Adipose tissue (tissue), 3 donors: ENCODE data around the gene NELL1. TPM values are rescaled to one million over a fixed set of nuclear protein-coding genes. Genes with fewer than 3 reads are reported as not detected.

Experiments used
- H3K27ac ChIP-seq: one replicate; pipeline ENCODE4 v1.5.1; 2013; ENCODE audit warnings: low read depth, low read length
- WGBS, 3 donors: extraction: QIAGEN DNeasy Blood & Tissue Kit; methylation state at CpG; one replicate each; pipeline ENCODE4 v1.1.7; 2013; 5-methylcytosine and 5-hydroxymethylcytosine counted together
- polyA plus RNA-seq, 3 donors: library from polyadenylated mRNA; stranded (reverse); fragments of 200-250 nt; gene quantifications; one replicate each; pipeline ENCODE4 v1.2.3, GENCODE V29; 2013
- donor health status: healthy with polysubstance abuse.
- donor health status: Bipolar disorder and iron deficiency.
- donor health status: healthy.

NELL1 gene
- polyA plus RNA-seq, 3 donors = 0.03 TPM; not detected in 1

DNA sequence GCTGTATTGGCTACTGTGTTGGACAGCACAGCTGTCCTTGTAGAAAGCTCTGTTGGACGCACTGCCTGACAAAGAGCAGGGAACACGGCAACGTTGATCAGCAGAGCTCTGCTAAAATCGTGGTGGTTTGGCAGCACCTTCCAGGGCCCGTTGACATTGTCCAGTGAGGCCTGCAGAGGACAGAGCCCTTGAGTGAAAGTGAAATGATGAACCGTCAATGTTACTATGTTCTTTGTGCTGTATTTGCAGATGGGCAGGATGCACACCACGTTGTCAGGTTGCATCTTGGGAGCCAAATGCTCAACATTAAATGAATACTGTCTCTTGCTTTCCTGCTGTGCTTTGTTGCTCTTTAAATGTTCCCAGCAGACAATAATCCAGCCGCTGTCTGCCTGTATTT is 69.7 kb downstream of the NELL1 start:
- 40 to 49% (median 43%) methylated on average over 8 of the region's 8 CpGs for WGBS, 3 donors

DNA sequence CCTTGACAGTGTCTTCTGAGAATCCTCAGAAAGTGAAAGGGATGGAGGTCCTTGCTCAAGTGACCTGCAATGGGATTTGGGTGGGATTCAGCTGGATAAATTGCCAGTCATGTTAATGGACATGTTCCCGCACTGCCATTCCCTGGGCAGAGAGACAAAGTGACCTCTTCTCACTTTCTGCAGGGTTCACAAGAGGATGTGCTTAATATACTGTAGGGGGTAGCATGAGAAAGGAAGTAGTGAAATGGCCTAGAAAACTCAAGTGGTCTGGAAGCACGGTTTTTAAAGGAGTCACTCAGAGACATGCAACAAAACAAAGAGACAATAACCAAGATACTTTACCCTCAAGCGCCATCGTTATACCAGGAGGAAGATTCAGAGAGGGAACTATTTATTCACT is 70.2 kb downstream of the NELL1 start:
- 54 to 70% (median 64%) methylated on average over 4 of the region's 4 CpGs for WGBS, 3 donors

More for the DNA sequence above, 69.7 kb downstream of the NELL1 start:
- H3K27ac ChIP-seq = no peak overlapping the region

DNA sequence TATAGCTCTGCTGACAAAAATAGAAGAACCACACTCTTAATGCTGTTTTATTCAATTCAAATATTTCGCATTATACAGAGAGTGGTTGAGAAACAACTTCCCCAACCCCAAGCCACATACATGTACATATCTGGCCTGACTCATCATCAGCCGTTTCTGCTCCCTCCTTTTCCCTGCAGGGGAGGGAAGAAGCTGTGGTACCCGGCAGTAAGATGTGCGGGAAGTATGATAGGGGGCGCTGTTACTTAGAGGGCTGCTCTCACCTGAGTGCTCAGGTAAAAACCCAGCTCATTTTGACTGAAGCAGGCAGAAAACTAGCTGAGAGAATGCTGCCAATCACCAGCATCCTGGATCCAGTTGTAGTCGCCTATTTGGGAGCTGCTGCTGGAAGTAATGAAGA is 85.5 kb downstream of the NELL1 start:
- H3K27ac ChIP-seq = no peak overlapping the region
- WGBS, 3 donors = 12 to 22% (median 17%) methylated on average over 6 of the region's 6 CpGs

More for the DNA sequence above, 70.2 kb downstream of the NELL1 start:
- no peak overlapping the region for H3K27ac ChIP-seq

DNA sequence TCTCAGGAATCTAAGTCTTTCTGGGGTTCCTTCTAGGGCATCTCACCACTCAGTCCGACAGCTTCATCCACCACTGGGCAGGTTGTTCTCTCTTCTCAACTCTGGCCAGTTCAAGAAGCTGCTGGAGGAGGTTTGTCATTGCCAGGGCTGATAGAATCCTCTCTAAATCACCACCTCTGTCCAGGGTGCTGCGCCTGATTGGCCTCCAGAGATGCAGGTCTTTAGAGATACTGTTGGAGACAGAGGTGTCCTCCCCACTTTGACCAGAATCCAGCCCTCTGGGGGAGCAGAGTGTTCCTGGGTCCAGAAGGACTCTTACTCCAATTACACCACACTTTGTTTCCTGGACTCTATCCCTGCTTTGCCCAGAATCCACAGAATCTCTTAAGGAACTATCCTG is 90.2 kb downstream of the NELL1 start:
- H3K27ac ChIP-seq = no peak overlapping the region
- 69 to 92% (median 81%) methylated on average over 2 of the region's 2 CpGs for WGBS, 3 donors

DNA sequence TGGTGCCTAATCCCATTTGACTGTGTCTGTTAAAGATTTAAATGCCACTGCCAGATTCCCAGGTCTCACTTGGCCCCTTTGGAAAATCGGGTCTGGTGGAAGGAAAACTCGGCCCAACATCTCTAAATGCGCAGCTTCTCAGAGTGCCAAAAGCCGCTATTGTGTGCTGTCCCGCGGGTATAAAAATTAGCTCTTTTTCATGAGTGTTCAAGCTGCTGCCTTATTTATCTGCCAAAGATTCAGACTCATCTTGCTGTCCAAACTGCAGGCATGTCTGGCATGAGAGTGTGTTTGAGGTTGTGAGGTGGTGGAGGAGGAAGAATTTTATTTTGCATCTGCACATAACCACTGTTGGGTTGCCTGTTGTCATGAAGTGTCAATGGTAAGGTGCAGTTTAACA is 91.4 kb downstream of the NELL1 start:
- 79 to 89% (median 87%) methylated on average over 6 of the region's 6 CpGs for WGBS, 3 donors
- H3K27ac ChIP-seq = no peak overlapping the region

DNA sequence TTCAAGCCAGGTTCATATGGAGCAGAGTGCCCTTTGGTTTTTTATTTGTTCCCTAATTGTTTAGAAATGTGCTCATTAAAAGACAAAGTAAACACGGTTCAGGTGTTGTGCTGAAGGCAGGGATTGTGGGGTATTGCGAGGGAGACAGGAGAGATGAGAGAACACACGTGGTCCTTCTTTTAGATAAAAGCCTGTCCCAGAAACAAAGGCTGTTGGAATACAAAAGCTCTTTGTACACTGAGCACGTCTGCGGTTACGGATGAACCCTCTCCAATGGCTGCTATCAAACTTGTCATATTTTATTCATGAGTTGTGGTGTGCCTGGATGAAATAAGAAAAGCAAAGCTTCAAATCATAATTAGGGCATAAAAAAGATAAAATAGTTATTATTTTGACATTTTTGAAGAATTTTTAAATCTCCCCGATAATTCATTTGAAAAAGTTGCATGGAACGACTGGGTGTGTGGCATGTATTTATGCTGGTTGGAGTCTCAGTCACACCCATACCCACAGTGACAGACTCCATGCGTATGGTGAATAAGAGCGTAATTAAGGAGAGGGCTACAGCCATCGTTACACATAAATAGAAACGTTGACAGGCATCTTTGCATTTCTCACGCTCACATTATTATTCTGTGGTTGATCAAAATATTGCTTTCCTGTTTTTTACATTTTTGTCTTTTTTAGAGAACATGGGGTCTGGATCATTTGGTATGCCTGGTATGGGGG is 92.9 kb downstream of the NELL1 start:
- WGBS, 3 donors = 50 to 77% (median 73%) methylated on average over 13 of the region's 13 CpGs
- H3K27ac ChIP-seq = no peak overlapping the region

DNA sequence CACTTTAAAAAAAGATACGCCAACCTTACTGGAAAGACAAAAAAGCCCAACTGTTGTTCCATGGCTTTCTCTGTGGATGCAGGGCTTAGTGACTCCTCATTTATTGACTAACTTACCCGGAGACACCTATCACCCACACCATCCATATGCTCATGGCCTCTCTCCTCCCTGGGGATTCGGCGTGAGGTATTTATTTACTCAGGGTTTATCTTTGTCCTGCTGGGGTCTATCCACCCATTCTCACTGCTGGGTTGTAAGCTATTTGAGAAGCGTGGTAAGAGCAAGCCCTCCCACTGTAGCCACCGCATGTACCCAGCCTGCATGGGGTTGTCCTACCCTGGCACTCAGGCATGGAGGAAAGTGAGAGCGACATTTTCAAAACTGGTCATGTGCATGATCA is 93.6 kb downstream of the NELL1 start:
- H3K27ac ChIP-seq = no peak overlapping the region
- 46 to 78% (median 61%) methylated on average over 7 of the region's 7 CpGs for WGBS, 3 donors

DNA sequence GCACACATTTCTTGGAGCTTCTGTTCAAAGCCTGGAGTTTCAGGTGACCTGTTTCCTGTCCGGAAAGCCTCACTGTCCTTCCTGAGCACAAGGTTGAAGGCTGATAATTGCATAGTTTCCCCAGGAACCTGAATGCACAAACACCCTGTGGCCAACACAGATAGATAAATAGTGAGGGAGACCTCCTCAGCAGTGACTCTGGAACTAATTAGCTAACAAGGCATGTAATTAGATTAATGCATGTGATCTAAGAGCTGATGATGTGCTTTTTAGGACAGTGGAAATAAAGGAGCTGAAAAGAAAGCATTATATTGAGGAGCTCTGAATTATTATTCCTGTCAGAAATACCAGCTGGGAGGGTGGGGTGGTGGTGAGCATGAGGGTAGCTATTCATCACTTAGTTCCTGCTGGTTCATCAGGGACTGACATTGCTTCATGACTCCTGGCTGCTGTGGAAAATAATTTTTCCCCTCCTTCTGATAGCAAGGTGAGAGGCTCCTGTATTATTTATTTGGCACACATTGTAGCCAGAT is 101.1 kb downstream of the NELL1 start:
- H3K27ac ChIP-seq = no peak overlapping the region
- WGBS, 3 donors = 29 to 77% (median 68%) methylated on average over 1 of the region's 1 CpG

DNA sequence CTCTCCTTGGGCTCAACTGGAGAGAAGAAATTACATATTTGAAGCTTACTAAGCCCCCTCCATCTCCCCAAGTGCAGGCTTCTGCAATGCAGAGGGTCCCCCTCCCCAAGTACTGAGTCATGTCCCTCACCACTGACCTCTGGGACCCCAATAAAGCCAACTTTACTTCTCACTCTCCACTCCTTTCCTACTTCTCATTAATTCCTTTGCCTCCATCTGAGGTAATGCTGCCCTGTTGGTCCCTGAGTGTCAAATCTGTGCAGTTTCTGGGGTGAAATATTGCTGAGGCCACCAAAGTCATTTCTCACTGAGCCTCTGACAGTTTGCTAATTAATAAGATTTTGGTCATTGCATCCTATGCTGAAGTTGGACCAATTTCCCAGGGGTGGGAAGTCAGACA is 101.6 kb downstream of the NELL1 start:
- H3K27ac ChIP-seq = no peak overlapping the region

DNA sequence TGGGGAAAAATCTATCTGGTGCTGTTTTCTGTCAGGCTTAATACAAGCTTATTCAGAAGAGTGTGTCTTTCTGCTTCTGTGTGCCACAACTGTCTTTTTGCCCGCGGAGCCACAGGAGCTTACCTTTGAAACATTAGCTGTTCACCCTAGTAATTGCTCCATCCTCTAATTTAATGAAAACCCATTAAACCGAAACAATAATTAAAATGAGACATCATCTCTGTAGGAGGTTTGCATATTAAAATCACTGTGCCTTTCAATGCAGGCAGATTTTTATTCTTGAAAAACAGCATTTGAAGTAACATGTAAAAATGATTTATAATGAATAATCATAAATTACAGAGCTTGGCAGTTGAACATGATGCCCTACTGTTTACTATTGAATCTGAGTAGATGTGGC is 102.3 kb downstream of the NELL1 start:
- H3K27ac ChIP-seq = no peak overlapping the region
- 79 to 91% (median 89%) methylated on average over 3 of the region's 3 CpGs for WGBS, 3 donors

DNA sequence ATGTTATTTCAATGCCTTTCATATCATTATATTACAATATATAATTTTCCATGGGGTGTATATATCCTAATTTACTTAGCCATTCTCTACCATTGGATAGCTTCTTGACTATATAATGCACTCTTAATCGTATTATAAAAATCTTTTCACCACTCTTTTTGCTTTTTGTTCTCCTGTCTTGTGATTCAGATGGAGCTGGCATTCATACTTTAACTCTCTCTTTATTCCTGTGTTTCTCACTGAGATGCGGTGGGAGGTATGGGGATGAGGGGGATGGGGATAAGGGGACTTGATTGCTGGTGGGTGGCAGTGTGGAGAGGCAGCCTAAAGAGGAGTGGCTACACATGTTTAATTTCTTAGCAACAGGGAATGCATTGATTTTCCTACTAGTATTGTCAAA is 105.9 kb downstream of the NELL1 start:
- H3K27ac ChIP-seq = no peak overlapping the region
- WGBS, 3 donors = 67 to 86% (median 77%) methylated on average over 2 of the region's 2 CpGs

DNA sequence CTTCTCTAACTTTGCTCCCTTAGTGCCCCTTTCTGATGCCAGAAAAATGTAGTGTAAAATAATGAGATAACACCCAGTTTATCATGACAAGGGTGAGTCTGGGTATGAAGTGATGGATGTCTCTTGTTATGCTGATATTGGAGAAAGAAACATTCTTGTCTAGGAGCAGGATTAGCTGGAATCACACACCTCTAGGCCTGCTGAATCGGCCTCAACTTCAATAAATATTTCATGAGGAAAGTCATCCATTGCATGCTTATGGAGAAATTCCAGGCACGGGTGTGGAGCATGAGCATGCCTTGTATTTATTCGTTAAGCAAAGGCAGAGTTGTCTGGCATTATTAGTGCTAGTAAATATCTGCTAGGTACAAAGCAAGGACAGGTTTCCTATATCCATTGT is 113.4 kb downstream of the NELL1 start:
- no peak overlapping the region for H3K27ac ChIP-seq

DNA sequence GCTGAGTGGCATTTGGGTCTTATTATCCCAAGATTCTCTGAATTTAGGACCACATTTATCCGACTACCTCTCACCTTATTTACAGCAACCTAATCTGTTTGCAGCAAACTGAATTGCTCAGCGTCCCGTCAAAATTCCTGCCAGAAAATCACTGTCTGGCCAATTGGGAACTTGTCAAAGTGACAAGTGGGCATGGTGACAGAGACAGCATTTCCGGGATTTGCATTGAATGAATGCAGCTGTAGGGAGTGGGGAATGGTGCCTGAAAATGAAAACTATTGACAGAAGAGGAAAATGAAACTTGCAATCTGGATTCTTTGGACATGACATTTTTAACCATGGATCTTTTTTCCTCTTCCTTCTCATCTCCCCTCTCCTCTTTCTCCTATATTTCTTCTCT is 113.8 kb downstream of the NELL1 start:
- WGBS, 3 donors = 54 to 79% (median 67%) methylated on average over 4 of the region's 4 CpGs
- no peak overlapping the region for H3K27ac ChIP-seq

More for the DNA sequence above, 113.4 kb downstream of the NELL1 start:
- WGBS, 3 donors = 49 to 61% (median 57%) methylated on average over 3 of the region's 3 CpGs

DNA sequence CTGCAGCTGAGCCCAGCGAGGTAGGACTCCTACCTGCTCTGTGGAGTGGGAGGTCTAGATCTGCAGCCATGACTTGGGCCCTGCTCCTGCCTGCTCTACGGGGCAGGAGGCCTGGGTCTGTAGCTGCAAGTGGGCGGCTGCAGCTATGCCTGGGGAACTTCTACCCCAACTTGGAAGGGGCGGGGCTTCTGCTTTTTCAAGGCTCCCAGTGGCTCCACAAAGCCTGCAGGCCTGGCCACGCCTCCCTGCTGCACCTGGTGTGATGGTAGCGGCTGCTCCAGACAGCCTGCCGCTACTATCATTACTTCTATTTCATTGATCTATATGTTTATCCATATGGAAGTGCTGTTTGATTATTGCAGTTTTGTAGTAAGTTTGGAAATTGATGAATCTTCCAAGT is 121.2 kb downstream of the NELL1 start:
- WGBS, 3 donors = 69 to 84% (median 82%) methylated on average over 7 of the region's 7 CpGs
- no peak overlapping the region for H3K27ac ChIP-seq

DNA sequence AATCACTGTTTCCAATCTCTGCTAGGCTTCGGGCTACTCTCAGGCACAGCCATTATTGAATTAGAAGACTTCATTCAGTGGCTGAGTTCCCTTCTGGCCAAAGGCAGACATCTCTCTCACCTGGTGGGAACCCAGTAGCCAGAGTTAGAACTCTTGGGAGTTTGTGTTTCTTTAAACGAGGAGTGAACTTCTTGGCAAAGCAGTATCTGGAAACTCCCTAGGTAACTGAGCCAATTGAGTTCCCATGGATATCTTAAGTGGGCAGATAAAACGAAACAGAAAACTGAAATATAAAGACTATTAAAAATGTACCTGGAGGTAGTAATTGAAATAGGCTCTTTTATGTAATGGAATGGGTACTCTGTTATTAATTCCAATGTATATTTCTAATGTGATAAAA is 125.6 kb downstream of the NELL1 start:
- 54 to 66% (median 56%) methylated on average over 3 of the region's 3 CpGs for WGBS, 3 donors

DNA sequence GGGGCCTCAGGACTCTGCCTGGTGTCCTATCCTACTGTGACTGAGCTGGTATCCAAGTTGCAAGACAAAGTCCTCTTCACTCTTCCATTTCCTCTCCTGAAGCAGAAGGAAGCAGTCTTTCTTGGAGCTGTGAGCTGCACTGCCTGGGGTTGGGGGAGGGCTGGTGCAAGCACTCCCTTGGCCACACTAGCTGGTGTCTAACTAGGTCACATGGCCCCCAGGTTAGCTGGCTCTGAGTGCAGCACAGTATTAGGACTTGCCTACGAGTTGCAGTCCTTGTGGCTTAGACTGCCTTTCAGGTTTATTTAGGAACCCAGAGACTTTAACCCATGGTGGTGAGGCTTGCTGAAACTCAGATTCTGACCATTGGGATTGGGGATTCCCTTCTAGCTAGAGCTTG is 138.9 kb downstream of the NELL1 start:
- H3K27ac ChIP-seq = no peak overlapping the region
- 18 to 27% (median 22%) methylated on average over 1 of the region's 1 CpG for WGBS, 3 donors

More for the DNA sequence above, 125.6 kb downstream of the NELL1 start:
- no peak overlapping the region for H3K27ac ChIP-seq

DNA sequence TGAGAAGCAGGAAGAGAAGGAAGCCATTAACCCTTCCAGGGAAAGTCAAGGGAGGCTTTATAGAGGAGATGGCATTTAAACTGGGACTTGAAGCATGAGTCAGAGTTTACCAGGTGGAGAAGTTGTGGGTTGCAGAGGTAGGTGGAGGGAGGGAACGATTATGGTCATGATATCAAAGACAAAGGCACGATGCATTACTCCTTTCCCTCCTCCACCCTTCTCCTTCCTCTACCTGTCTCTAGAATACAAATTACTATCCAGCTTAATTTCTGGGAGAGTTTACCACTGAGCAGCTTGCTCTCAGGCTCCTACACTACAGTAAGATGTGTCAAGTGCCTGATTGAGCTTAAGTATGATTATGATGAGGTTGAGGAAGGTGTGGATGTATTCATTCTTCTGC is 151.7 kb downstream of the NELL1 start:
- 58 to 84% (median 79%) methylated on average over 2 of the region's 2 CpGs for WGBS, 3 donors
- H3K27ac ChIP-seq = no peak overlapping the region

DNA sequence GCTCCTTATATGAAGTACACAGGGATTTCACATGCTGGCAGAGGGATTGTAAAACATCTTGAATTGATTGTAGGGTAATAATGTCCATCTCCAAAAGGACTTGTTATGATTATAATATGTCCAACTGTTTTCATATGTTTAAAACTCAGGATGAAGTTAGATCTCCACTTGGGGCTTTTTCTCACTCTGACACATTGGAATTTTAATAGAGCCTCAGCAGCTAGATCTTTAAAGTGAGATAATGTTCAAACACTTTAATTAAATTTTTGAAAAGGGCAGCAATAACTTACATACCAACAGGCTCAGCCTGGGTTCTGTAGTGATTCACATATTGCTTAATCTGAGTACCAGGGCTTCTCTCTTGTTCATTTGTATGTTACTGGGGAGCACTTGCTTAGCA is 152.1 kb downstream of the NELL1 start:
- no peak overlapping the region for H3K27ac ChIP-seq

DNA sequence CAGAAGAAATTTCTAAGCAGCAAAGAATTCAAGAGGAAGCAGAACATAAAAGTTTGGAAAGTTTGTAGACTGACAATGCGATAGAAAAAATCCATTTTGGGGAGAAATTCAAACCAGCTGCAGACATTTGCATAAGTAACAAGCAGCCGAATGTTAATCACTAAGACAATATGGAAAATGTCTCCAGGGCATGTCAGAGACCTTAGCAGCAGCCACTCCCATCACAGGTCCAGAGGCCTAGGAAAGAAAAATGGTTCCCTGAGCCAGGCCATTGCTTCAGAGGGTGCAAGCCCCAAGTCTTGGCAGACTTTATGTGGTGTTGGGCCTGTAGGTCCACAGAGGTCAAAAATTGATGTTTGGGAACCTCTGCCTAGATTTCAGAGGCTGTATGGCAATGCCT is 155.4 kb downstream of the NELL1 start:
- 35 to 86% (median 59%) methylated on average over 2 of the region's 2 CpGs for WGBS, 3 donors
- H3K27ac ChIP-seq = no peak overlapping the region

DNA sequence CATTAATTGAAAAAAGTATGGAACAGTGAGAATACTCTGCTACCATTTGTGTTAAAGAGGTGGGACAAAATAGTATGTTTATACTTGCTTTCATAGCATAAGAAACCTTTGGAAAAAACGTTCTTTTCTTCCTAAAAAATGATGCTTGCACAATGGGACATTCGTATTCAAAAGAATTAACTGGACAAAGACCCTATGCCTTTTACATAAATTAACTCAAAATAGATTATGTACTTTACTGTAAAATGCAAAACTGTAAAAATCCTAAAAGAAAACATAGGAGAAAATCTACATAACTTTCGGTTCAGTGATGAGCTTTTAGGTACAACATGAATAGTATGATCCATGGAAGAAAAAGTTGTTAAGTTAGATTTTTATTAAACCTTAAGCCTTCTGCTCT is 166.2 kb downstream of the NELL1 start:
- WGBS, 3 donors = 53 to 73% (median 69%) methylated on average over 3 of the region's 3 CpGs

More for the DNA sequence above, 166.2 kb downstream of the NELL1 start:
- no peak overlapping the region for H3K27ac ChIP-seq
